Measurements from ENCODE around the gene SLC25A18. TPM values are rescaled to one million over a fixed set of nuclear protein-coding genes. Genes with fewer than 3 reads are reported as not detected.
A peak's percentile ranks its signal among the peaks of the same experiment; 100 is the strongest.

SLC25A18 gene
- total RNA-seq, 1 donor from 2014 or later: 1.4 TPM

DNA sequence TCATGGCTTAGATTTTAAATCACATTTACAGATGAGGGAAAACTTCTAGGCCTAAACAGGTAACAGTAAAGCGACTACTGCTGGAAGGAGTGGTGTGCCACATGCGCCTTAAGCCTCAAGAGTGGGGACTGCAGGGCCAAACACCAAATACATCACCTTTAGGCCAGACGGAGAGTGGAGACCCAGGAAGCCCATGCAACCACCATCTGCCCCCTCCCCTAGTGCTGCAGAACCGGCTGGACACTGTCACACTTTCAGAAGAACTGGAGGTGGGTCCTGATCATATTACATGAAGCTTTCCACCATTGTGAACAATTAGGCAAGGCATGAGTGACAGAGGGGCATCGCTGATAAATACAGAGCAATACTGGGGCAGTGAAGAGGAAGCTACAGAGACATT lies 28.9 kb downstream of the SLC25A18 start:
- TF ChIP-seq, protein P1, sequence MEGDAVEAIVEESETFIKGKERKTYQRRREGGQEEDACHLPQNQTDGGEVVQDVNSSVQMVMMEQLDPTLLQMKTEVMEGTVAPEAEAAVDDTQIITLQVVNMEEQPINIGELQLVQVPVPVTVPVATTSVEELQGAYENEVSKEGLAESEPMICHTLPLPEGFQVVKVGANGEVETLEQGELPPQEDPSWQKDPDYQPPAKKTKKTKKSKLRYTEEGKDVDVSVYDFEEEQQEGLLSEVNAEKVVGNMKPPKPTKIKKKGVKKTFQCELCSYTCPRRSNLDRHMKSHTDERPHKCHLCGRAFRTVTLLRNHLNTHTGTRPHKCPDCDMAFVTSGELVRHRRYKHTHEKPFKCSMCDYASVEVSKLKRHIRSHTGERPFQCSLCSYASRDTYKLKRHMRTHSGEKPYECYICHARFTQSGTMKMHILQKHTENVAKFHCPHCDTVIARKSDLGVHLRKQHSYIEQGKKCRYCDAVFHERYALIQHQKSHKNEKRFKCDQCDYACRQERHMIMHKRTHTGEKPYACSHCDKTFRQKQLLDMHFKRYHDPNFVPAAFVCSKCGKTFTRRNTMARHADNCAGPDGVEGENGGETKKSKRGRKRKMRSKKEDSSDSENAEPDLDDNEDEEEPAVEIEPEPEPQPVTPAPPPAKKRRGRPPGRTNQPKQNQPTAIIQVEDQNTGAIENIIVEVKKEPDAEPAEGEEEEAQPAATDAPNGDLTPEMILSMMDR (conservative IDR thresholded peaks at IDR 0.05): no peak

DNA sequence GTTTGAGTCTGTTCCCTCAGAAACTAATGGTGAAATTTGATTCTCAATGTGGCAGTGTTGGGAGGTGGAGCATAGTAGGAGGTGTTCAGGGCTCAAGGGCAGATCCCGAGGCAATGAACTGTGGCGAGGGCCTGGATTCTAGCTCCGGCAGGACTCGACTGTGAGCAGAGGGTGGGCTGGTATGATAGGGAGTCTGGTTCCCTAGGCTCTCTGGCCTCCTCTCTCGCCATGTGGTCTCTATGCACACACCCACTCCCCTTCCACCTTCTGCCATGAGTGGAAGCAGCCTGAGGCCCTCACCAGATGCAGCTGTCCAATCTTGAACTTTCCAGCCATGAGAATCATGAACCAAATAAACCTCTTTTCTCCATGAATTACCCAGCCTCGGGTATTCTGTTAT lies 32.9 kb downstream of the SLC25A18 start:
- no peak overlapping the region for H3K27ac Mint-ChIP-seq
- H3K4me3 Mint-ChIP-seq: no peak overlapping the region
- TF ChIP-seq, protein P1 (conservative IDR thresholded peaks at IDR 0.05): no peak
- no peaks in the 10 kb centered on the region for H3K9me3 Mint-ChIP-seq
- peaks cover 42% of the 10 kb centered on the region for H3K36me3 Mint-ChIP-seq
- H3K4me1 Mint-ChIP-seq (ENCODE audit: unreplicated experiment): no peaks in the 10 kb centered on the region
- DNase-seq (ENCODE audit: extremely low spot score, unreplicated experiment): no peak
- H3K27me3 Mint-ChIP-seq: no peaks in the 10 kb centered on the region

More for the DNA sequence above, 28.9 kb downstream of the SLC25A18 start:
- Mint-ChIP-seq H3K27me3 (no peaks in the 10 kb centered on the region), H3K9me3 (no peaks in the 10 kb centered on the region), H3K4me3 (no peak overlapping the region), H3K27ac (no peak overlapping the region), H3K36me3 (peaks cover 31% of the 10 kb centered on the region), H3K4me1 (ENCODE audit: unreplicated experiment) (no peaks in the 10 kb centered on the region)
- no peak for DNase-seq (ENCODE audit: extremely low spot score, unreplicated experiment)

DNA sequence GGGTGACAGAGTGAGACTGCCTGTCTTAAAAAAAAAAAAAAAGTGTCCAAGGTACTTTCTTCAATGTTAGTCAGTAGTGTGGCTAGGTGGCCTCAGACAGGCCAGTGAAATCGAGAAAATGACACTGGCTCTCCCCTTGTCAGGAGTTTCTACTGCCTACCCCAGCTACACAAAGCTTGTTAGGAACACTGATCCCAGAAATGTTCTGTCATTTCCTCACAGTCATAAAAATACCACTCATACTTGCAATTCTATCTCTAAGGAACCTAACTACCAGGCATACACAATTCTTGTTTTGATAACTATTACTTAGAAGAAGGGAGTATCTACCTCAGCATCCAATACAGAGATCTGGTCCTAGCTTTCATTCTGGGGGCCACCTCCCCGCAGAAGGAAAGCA lies 33.9 kb downstream of the SLC25A18 start:
- Mint-ChIP-seq H3K36me3 (peaks cover 36% of the 10 kb centered on the region), H3K27ac (no peak overlapping the region), H3K27me3 (no peaks in the 10 kb centered on the region), H3K9me3 (no peaks in the 10 kb centered on the region), H3K4me3 (no peak overlapping the region), H3K4me1 (ENCODE audit: unreplicated experiment) (no peaks in the 10 kb centered on the region)
- DNase-seq (ENCODE audit: extremely low spot score, unreplicated experiment): no peak
- TF ChIP-seq, protein P1 (conservative IDR thresholded peaks at IDR 0.05): no peak

DNA sequence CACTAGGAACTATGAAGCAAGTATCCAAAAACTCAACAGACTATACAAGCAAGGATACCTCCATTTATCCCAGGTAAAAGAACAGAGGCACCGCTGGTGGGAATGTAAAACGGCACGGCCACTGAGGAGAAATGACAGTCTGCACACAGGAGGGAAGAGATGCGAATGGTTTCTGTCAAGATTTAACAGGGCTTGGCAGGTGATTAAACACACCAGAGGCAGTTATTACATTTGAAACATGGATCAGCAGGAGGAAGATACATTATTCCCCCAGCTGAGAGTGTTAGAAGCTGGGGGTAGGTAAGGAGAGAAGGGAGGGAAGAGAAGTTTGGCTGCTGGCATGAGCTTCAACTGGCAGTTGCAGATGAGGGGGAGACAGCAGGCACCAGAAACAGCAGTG lies 35.0 kb downstream of the SLC25A18 start:
- Mint-ChIP-seq H3K36me3 (peaks cover 31% of the 10 kb centered on the region), H3K9me3 (no peaks in the 10 kb centered on the region), H3K4me3 (no peak overlapping the region), H3K4me1 (ENCODE audit: unreplicated experiment) (no peaks in the 10 kb centered on the region), H3K27me3 (no peaks in the 10 kb centered on the region), H3K27ac (no peak overlapping the region)
- TF ChIP-seq, protein P1 (conservative IDR thresholded peaks at IDR 0.05): no peak
- DNase-seq (ENCODE audit: extremely low spot score, unreplicated experiment): no peak

DNA sequence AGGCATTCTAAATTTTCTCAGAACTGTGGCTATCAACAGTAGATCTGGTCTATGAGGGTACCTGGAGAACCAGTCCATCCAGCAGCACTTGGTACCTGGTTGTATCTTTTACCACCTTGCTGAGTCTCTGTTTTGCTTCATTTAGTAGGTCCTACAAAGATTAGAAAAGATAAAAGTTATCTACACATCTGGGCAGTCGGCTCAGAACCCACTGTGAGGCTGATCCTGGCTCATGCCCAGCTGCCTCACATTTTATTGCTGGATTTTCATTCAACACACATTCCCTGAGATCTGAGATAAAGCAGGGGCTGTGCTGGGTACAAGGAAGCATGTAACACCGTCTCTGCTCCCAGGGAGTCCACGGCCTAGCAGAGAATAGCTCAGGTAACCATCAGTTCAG lies 37.7 kb downstream of the SLC25A18 start:
- TF ChIP-seq, protein P1 (conservative IDR thresholded peaks at IDR 0.05): no peak
- Mint-ChIP-seq H3K9me3 (no peaks in the 10 kb centered on the region), H3K4me3 (no peak overlapping the region), H3K27me3 (no peaks in the 10 kb centered on the region), H3K4me1 (ENCODE audit: unreplicated experiment) (no peaks in the 10 kb centered on the region), H3K36me3 (peaks cover 24% of the 10 kb centered on the region), H3K27ac (peak overlapping the region; percentile 48)
- DNase-seq (ENCODE audit: extremely low spot score, unreplicated experiment): no peak

DNA sequence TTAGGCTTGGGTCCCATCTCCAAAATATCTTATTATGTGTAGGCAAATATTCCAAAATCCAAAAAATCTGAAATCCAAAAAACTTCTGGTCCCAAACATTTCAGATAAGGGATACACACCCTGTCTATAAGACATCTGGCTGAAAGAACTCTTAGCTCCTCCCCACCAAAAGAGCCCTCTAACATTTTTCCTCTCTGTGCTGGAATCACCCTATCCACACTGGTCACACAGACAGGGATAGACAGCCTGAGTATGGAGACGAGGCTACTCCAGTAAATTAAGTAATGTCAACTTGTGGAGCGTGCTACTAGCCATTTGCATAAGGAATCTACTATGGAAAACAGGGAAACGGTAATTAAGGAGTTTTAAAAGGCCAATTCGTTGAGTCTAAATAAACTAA lies 40.4 kb downstream of the SLC25A18 start:
- Mint-ChIP-seq H3K4me1 (ENCODE audit: unreplicated experiment) (no peaks in the 10 kb centered on the region), H3K27me3 (no peaks in the 10 kb centered on the region), H3K36me3 (peaks cover 5% of the 10 kb centered on the region), H3K9me3 (no peaks in the 10 kb centered on the region), H3K4me3 (no peak overlapping the region), H3K27ac (no peak overlapping the region)
- TF ChIP-seq, protein P1 (conservative IDR thresholded peaks at IDR 0.05): no peak
- DNase-seq (ENCODE audit: extremely low spot score, unreplicated experiment): no peak

Measured in type B pancreatic cell (in vitro differentiated cells).